SK-N-MC (cell line): ENCODE results near the gene C1orf174.

Experiments
- EZH2 ChIP-seq: fragments of 200-600 bp; sonication (generic); IDR thresholded peaks from one replicate; pipeline ENCODE4 v1.6.1; 2017; ENCODE audit warnings: antibody characterized with exemption
- FOXP2 ChIP-seq: optimal IDR thresholded peaks from 2 replicates; pipeline ENCODE3; 2011; ENCODE audit warnings: mild to moderate bottlenecking, moderate library complexity; ENCODE audit not compliant: insufficient read depth; ENCODE audit errors: extremely low read length, control extremely low read depth
- POLR2AphosphoS5 ChIP-seq: IDR thresholded peaks from 2 replicates; pipeline ENCODE4 v1.6.1; 2012; ENCODE audit warnings: mild to moderate bottlenecking, low read depth, low read length, borderline replicate concordance

GRCh38 chr1:3906672-3907020 lies 6.6 kb upstream of the C1orf174 start:
- TF ChIP-seq EZH2 (no peak), POLR2AphosphoS5 (no peak), FOXP2 (no peak)
